Measurements from ENCODE around the gene CRTAP.
"Not testable (repeated sequence)": the region's sequence is repeated elsewhere in the genome, so short reads cannot be mapped to it uniquely, and the experiment has no call there.

CRTAP gene

GRCh38 chr3:33144433-33144832 lies 30.6 kb downstream of the CRTAP start:
- ATAC-seq (no peak), DNase-seq (peak; percentile 36)
- Mint-ChIP-seq H3K27me3 (no peaks in the 10 kb centered on the region), H3K4me3 (no peak overlapping the region), H3K36me3 (ENCODE audit: low read depth) (peaks cover 5% of the 10 kb centered on the region), H3K9me3 (no peaks in the 10 kb centered on the region), H3K4me1 (no peaks in the 10 kb centered on the region), H3K27ac (no peak overlapping the region)

DNA sequence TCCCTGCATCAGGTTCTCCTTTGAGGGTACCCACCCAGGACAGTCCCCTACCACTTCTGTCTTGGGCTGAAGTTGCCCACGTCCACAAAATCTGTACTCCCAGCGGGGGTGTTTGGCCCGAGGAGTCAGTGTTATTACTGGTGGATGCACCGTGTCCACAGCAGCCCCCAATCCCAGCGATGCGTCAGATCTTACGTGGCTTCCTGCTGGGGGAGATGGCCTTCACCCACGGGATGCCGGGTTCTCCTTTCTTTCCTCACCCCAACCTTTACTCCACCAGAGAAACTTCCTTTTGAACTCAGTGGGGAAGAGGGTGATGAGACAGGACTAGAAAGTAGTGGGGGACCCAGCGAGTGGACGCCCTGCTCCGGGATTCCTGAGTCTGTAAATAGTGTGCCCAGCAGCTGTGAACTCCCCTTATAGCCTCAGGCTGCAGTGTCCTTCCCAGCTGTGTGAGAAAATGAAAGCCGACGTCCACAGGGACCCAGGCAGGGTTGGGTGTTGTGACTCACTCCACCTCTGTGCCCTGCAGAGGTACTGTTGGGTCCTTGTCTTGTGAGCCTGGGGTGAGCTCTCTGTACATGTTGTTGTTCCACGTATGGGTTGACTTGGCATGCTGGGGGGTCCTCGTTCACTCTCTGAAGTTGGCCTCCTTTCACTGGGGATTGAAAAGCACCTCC lies 31.5 kb downstream of the CRTAP start:
- Mint-ChIP-seq H3K4me3 (no peak overlapping the region), H3K27me3 (no peaks in the 10 kb centered on the region), H3K9me3 (no peaks in the 10 kb centered on the region), H3K36me3 (ENCODE audit: low read depth) (peaks cover 5% of the 10 kb centered on the region), H3K4me1 (no peaks in the 10 kb centered on the region), H3K27ac (no peak overlapping the region)
- DNase-seq (no peak), ATAC-seq (no peak)

- ATAC-seq = no peak
- Mint-ChIP-seq H3K9me3 (no peaks in the 10 kb centered on the region), H3K27me3 (no peaks in the 10 kb centered on the region), H3K4me3 (no peak overlapping the region), H3K27ac (no peak overlapping the region), H3K4me1 (no peaks in the 10 kb centered on the region), H3K36me3 (ENCODE audit: low read depth) (peaks cover 5% of the 10 kb centered on the region)
- no peak for DNase-seq
These were observed 32.2 kb downstream of the CRTAP start for GRCh38 chr3:33145901-33146580.

DNA sequence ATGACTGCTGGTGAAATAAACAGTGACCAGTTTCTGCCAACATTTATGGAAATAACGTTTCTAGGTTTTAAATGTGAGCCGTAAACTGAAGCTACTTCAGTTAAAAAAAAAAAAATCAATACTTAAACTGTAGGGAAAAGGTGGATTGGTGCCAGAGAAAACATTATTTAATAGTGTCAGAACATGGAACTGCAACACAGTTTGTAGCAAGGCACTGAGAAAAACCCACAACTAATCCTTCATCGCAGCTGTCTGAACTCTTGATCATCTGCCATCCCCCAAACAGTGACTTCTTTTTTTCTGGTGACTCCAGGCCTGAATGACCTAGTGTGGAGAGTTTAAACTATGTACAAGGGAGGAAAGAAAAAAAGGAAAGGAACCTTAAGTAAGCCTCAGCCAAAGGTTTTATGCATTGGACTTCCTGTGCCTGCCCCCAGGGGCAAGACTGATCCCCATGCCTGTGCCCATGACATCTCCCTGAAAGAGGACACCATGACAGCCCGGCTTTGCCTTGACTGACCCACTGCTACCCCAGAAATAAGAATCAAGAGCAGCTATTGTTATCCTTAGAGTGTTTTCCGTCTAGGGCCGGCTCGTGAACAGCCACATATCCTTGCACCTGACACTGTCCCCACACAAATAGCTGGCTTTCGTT lies 33.1 kb downstream of the CRTAP start:
- Mint-ChIP-seq H3K4me3 (no peak overlapping the region), H3K9me3 (no peaks in the 10 kb centered on the region), H3K27me3 (peaks cover 4% of the 10 kb centered on the region), H3K27ac (no peak overlapping the region), H3K36me3 (ENCODE audit: low read depth) (peaks cover 5% of the 10 kb centered on the region), H3K4me1 (no peaks in the 10 kb centered on the region)
- DNase-seq = no peak
- no peak for ATAC-seq

DNA sequence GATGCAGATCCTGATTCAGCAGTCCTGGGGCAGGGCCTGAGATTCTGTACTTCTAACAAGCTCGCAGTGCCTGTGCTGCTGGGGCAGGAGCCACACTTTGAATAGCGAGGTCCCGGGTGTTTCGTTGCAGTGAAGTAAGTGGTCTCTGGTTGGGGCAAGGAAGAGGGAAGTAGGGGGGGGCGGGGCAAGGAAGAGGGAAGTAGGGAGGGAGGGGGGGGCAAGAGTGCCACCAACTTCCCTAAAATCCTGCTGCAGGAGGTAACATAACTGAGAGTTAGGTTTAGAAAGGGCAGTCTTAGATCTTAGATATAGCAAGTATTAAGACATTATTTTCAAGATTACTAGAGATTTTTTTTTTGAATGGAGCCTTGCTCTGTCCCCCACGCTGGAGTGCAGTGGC lies 35.5 kb downstream of the CRTAP start:
- DNase-seq (no peak), ATAC-seq (no peak)
- Mint-ChIP-seq H3K27me3 (peaks cover 7% of the 10 kb centered on the region), H3K4me3 (no peak overlapping the region), H3K36me3 (ENCODE audit: low read depth) (no peaks in the 10 kb centered on the region), H3K9me3 (no peaks in the 10 kb centered on the region), H3K27ac (no peak overlapping the region), H3K4me1 (no peaks in the 10 kb centered on the region)

- Mint-ChIP-seq H3K4me1 (no peaks in the 10 kb centered on the region), H3K4me3 (no peak overlapping the region), H3K36me3 (ENCODE audit: low read depth) (no peaks in the 10 kb centered on the region), H3K27me3 (peaks cover 7% of the 10 kb centered on the region), H3K9me3 (no peaks in the 10 kb centered on the region), H3K27ac (no peak overlapping the region)
- no peak for DNase-seq
- ATAC-seq = no peak
These were observed 38.8 kb downstream of the CRTAP start for GRCh38 chr3:33152363-33153360.

- no peak overlapping the region for H3K4me3 Mint-ChIP-seq
- peaks cover 7% of the 10 kb centered on the region for H3K27me3 Mint-ChIP-seq
- H3K9me3 Mint-ChIP-seq = no peaks in the 10 kb centered on the region
- no peaks in the 10 kb centered on the region for H3K4me1 Mint-ChIP-seq
- no peak overlapping the region for H3K27ac Mint-ChIP-seq
- no peak for ATAC-seq
- no peak for DNase-seq
- no peaks in the 10 kb centered on the region for H3K36me3 Mint-ChIP-seq (ENCODE audit: low read depth)
These were observed 40.0 kb downstream of the CRTAP start for GRCh38 chr3:33153782-33154181.

- DNase-seq (no peak), ATAC-seq (no peak)
- Mint-ChIP-seq H3K4me1 (no peaks in the 10 kb centered on the region), H3K27me3 (peaks cover 11% of the 10 kb centered on the region), H3K36me3 (ENCODE audit: low read depth) (no peaks in the 10 kb centered on the region), H3K9me3 (no peaks in the 10 kb centered on the region), H3K4me3 (no peak overlapping the region), H3K27ac (no peak overlapping the region)
These were observed 41.5 kb downstream of the CRTAP start for GRCh38 chr3:33155301-33155700.

GRCh38 chr3:33159234-33159633 lies 45.4 kb downstream of the CRTAP start:
- no peaks in the 10 kb centered on the region for H3K9me3 Mint-ChIP-seq
- H3K27ac Mint-ChIP-seq = no peak overlapping the region
- ATAC-seq = no peak
- peaks cover 11% of the 10 kb centered on the region for H3K27me3 Mint-ChIP-seq
- H3K4me1 Mint-ChIP-seq = peaks cover 2% of the 10 kb centered on the region
- no peak overlapping the region for H3K4me3 Mint-ChIP-seq
- no peaks in the 10 kb centered on the region for H3K36me3 Mint-ChIP-seq (ENCODE audit: low read depth)
- no peak for DNase-seq

DNA sequence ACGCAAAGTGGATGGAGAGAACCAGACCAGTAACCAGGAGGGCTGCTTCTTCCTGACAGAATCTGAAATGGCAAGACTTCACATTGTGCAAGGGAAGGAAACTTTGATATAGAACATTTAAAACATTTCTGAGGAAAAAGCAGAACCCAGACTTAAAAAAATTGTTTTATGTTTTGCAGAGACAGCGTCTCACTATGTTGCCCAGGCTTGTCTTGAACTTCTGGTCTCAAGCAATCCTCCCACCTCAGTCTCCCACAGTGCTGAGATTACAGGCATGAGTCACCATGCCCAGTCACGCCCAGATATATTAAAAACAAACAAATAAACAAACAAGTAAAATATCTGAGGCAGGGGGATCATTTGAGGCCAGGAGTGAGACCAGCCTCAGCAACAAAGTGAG lies 46.2 kb downstream of the CRTAP start:
- ATAC-seq (no peak), DNase-seq (no peak)
- no peaks in the 10 kb centered on the region for H3K36me3 Mint-ChIP-seq (ENCODE audit: low read depth)
- peaks cover 11% of the 10 kb centered on the region for H3K27me3 Mint-ChIP-seq
- H3K4me3 Mint-ChIP-seq = no peak overlapping the region
- no peaks in the 10 kb centered on the region for H3K9me3 Mint-ChIP-seq
- peaks cover 3% of the 10 kb centered on the region for H3K4me1 Mint-ChIP-seq
- H3K27ac Mint-ChIP-seq = no peak overlapping the region

DNA sequence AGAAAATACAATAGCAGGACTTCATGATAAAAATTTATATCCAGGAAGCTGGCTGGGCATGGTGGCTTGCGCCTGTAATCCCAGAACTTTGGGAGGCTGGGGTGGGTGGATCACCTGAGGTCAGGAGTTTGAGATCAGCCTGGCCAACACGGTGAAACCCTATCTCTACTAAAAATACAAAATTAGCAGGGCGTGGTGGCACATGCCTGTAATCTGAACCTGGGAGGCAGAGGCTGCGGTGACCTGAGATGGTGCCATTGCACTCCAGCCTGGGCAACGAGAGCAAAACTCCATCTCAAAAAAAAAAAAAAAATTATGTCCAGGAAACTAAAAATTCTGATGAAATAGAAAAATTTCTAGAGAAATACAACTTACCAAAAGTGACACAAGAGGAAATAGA lies 48.8 kb downstream of the CRTAP start:
- H3K36me3 Mint-ChIP-seq (ENCODE audit: low read depth); H3K9me3 Mint-ChIP-seq; H3K27ac Mint-ChIP-seq; H3K4me1 Mint-ChIP-seq; H3K4me3 Mint-ChIP-seq; ATAC-seq; DNase-seq: not testable (repeated sequence)
- peaks cover 11% of the 10 kb centered on the region for H3K27me3 Mint-ChIP-seq

- H3K9me3 Mint-ChIP-seq = no peaks in the 10 kb centered on the region
- ATAC-seq (no peak), DNase-seq (no peak)
- peaks cover 8% of the 10 kb centered on the region for H3K27me3 Mint-ChIP-seq
- peaks cover 3% of the 10 kb centered on the region for H3K4me1 Mint-ChIP-seq
- no peak overlapping the region for H3K27ac Mint-ChIP-seq
- no peak overlapping the region for H3K4me3 Mint-ChIP-seq
- H3K36me3 Mint-ChIP-seq (ENCODE audit: low read depth) = no peaks in the 10 kb centered on the region
These were observed 51.6 kb downstream of the CRTAP start for GRCh38 chr3:33165372-33165771.

DNA sequence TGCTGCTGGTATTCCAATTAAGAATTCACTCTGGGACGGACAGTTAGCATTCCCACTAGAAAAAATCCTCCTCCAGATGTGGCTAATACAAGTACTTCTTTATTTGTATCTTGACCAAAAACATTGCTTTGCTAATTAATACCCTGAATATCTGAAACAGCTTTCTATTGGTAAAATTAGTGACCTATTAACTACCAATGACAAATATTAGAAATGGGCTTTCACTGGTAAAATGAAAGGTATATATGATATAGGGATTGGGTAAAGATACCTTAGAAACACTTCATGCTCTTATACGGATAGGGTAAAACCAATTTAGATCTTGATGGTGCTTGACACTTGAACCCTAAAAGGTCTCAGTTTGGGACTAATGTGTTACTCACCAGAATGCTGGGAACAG lies 52.3 kb downstream of the CRTAP start:
- H3K9me3 Mint-ChIP-seq = no peaks in the 10 kb centered on the region
- DNase-seq = no peak
- peaks cover 3% of the 10 kb centered on the region for H3K4me1 Mint-ChIP-seq
- no peaks in the 10 kb centered on the region for H3K36me3 Mint-ChIP-seq (ENCODE audit: low read depth)
- peaks cover 8% of the 10 kb centered on the region for H3K27me3 Mint-ChIP-seq
- H3K27ac Mint-ChIP-seq = no peak overlapping the region
- ATAC-seq = no peak
- no peak overlapping the region for H3K4me3 Mint-ChIP-seq

GRCh38 chr3:33167284-33167683 lies 53.5 kb downstream of the CRTAP start:
- Mint-ChIP-seq H3K36me3 (ENCODE audit: low read depth) (no peaks in the 10 kb centered on the region), H3K27me3 (peaks cover 5% of the 10 kb centered on the region), H3K27ac (no peak overlapping the region), H3K9me3 (no peaks in the 10 kb centered on the region), H3K4me3 (no peak overlapping the region), H3K4me1 (peaks cover 7% of the 10 kb centered on the region)
- no peak for DNase-seq
- no peak for ATAC-seq
